Neural progenitor cell (in vitro differentiated cells): ENCODE measurements around the gene OGFOD3.

Experiments
- EZH2 ChIP-seq: fragments of 200-600 bp; sonication (generic); IDR thresholded peaks from 2 replicates; pipeline ENCODE4 v1.6.1; 2017; ENCODE audit warnings: antibody characterized with exemption, mild to moderate bottlenecking, moderate library complexity
- EZH2phosphoT487 ChIP-seq: fragments of 200-600 bp; sonication (generic); IDR thresholded peaks from 2 replicates; pipeline ENCODE4 v1.6.1; 2017; ENCODE audit warnings: antibody characterized with exemption
- TF ChIP-seq, protein P1 (sequence below): fragments of 200-600 bp; sonication (generic); IDR thresholded peaks from 2 replicates; pipeline ENCODE4 v1.5.1; 2017; ENCODE audit warnings: antibody characterized with exemption, mild to moderate bottlenecking

DNA sequence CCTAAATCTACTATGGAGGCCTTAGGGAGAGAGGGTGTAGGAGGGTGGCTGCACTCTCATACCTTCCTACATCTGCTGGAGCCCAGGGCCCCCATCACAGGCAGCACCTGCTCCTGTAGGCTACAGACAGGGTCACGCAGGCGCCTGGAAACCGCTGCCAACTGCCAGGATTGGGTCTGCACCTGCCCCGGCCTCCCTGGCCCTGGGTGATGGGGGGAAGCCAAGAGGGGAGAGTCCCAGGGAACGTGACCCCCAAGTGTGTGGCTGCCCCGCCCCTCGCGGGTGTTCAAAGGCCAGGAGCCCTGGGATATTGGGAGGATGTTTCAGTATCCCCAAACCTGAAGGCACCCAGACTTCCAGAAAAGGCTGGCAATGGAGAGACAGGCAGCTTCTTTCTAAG is 64.9 kb downstream of the OGFOD3 start:
- TF ChIP-seq EZH2 (no peak), EZH2phosphoT487 (no peak)
- TF ChIP-seq, protein P1, sequence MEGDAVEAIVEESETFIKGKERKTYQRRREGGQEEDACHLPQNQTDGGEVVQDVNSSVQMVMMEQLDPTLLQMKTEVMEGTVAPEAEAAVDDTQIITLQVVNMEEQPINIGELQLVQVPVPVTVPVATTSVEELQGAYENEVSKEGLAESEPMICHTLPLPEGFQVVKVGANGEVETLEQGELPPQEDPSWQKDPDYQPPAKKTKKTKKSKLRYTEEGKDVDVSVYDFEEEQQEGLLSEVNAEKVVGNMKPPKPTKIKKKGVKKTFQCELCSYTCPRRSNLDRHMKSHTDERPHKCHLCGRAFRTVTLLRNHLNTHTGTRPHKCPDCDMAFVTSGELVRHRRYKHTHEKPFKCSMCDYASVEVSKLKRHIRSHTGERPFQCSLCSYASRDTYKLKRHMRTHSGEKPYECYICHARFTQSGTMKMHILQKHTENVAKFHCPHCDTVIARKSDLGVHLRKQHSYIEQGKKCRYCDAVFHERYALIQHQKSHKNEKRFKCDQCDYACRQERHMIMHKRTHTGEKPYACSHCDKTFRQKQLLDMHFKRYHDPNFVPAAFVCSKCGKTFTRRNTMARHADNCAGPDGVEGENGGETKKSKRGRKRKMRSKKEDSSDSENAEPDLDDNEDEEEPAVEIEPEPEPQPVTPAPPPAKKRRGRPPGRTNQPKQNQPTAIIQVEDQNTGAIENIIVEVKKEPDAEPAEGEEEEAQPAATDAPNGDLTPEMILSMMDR = no peak
